ENCODE data around the gene SS18. TPM values are rescaled to one million over a fixed set of nuclear protein-coding genes. Genes with fewer than 3 reads are reported as not detected.

Gene SS18
- total RNA-seq, 1 experiment from 2014 or later, result 84.6 TPM

DNA sequence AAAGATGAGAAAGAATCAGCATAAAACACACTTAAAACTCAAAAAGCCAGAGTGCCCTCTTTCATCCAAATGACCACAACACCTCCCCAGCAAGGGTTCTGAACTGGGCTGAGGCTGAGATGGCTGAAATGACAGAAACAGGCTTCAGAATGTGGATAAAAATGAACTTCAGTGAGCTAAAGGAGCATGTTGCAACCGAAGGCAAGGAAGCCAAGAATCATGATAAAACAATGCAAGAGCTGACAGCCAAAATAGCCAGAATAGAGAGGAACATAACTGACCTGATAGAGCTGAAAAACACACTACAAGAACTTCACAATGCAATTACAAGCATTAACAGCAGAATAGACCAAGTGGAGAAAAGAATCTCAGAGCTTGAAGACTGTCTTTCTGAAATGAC lies 31.1 kb upstream of the SS18 start:
- CTCF ChIA-PET, result no interaction called here
- no peaks in the 10 kb centered on the region for H3K9me3 ChIP-seq (ENCODE audit: low read depth, low read length, poor library complexity, severe bottlenecking)
- no peaks in the 10 kb centered on the region for H3K27me3 ChIP-seq (replicated peaks; ENCODE audit: insufficient read depth, low read depth, low read length, poor library complexity)
- H3K4me1 ChIP-seq (ENCODE audit: insufficient read depth, low read length, poor library complexity, severe bottlenecking), result no peaks in the 10 kb centered on the region
- no peak for TF ChIP-seq EZH2 (IDR thresholded peaks at IDR 0.05; ENCODE audit: borderline replicate concordance, low read depth, low read length, poor library complexity, severe bottlenecking)
- TF ChIP-seq, protein P1, sequence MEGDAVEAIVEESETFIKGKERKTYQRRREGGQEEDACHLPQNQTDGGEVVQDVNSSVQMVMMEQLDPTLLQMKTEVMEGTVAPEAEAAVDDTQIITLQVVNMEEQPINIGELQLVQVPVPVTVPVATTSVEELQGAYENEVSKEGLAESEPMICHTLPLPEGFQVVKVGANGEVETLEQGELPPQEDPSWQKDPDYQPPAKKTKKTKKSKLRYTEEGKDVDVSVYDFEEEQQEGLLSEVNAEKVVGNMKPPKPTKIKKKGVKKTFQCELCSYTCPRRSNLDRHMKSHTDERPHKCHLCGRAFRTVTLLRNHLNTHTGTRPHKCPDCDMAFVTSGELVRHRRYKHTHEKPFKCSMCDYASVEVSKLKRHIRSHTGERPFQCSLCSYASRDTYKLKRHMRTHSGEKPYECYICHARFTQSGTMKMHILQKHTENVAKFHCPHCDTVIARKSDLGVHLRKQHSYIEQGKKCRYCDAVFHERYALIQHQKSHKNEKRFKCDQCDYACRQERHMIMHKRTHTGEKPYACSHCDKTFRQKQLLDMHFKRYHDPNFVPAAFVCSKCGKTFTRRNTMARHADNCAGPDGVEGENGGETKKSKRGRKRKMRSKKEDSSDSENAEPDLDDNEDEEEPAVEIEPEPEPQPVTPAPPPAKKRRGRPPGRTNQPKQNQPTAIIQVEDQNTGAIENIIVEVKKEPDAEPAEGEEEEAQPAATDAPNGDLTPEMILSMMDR (conservative IDR thresholded peaks at IDR 0.05; ENCODE audit: low read depth, low read length), result no peak
- no peaks in the 10 kb centered on the region for H3K36me3 ChIP-seq (ENCODE audit: insufficient read depth, low read length, poor library complexity, severe bottlenecking)
- intact Hi-C loops (cut with micrococcal nuclease; ENCODE audit: unreplicated experiment), result no loop called here
- no TSS peak for BruUV-seq (replicated peaks)
- DNase-seq (ENCODE audit: low spot score), result no peak
- no peak overlapping the region for H3K4me3 ChIP-seq (ENCODE audit: low read depth, low read length, poor library complexity, severe bottlenecking)
- POLR2A ChIA-PET (ENCODE audit: low non-redundant PET), result no interaction called here
- no peak overlapping the region for H3K27ac ChIP-seq (ENCODE audit: low read depth, low read length, poor library complexity, severe bottlenecking)

DNA sequence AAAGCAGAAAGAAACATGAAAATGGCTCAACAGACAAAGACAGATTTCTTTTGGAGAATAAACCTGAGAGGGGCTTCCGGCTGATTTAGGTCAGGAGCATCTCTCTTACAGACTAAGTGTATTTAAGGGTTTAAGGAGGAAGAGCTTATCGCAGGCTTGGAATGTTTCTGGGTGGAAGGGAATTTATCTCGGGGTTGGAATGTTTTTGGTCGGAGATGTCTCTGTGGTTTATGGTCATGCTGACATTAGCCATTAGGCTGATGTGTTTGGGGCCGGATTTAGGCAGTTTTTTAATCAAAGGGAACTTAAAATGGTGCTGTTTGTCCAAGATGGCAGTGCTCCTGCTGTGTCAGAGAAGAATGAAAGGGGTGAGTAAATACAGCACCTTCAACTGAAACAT lies 28.8 kb upstream of the SS18 start:
- H3K27me3 ChIP-seq (replicated peaks; ENCODE audit: insufficient read depth, low read depth, low read length, poor library complexity), result no peaks in the 10 kb centered on the region
- no peak for DNase-seq (ENCODE audit: low spot score)
- BruUV-seq (replicated peaks), result no TSS peak
- H3K4me3 ChIP-seq (ENCODE audit: low read depth, low read length, poor library complexity, severe bottlenecking), result no peak overlapping the region
- TF ChIP-seq, protein P1 (conservative IDR thresholded peaks at IDR 0.05; ENCODE audit: low read depth, low read length), result no peak
- TF ChIP-seq EZH2 (IDR thresholded peaks at IDR 0.05; ENCODE audit: borderline replicate concordance, low read depth, low read length, poor library complexity, severe bottlenecking), result no peak
- intact Hi-C loops (cut with micrococcal nuclease; ENCODE audit: unreplicated experiment), result no loop called here
- no peaks in the 10 kb centered on the region for H3K4me1 ChIP-seq (ENCODE audit: insufficient read depth, low read length, poor library complexity, severe bottlenecking)
- no peaks in the 10 kb centered on the region for H3K36me3 ChIP-seq (ENCODE audit: insufficient read depth, low read length, poor library complexity, severe bottlenecking)
- H3K9me3 ChIP-seq (ENCODE audit: low read depth, low read length, poor library complexity, severe bottlenecking), result no peaks in the 10 kb centered on the region
- H3K27ac ChIP-seq (ENCODE audit: low read depth, low read length, poor library complexity, severe bottlenecking), result no peak overlapping the region
- ChIA-PET POLR2A (ENCODE audit: low non-redundant PET) (no interaction called here), CTCF (no interaction called here)

DNA sequence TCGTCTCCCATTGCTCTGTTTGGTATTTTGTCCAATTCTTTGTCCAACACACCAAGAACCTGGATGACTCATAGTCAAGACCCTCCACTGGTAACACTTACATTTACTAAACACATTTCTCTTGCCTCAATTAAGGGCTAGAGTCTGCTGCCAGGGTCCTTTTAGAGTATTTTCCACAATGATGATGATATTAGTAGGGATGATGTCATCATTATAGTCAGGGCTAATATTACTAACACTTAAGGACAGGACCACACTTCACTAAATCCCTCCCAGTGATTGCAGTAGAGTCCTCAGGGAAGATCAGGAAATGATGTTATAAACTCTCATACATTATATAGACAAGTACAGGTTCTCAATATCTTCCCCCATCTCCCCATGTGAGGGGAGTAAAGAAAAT lies 13.6 kb upstream of the SS18 start:
- Histone ChIP-seq H3K4me3 (ENCODE audit: low read depth, low read length, poor library complexity, severe bottlenecking) (no peak overlapping the region), H3K27ac (ENCODE audit: low read depth, low read length, poor library complexity, severe bottlenecking) (no peak overlapping the region), H3K4me1 (ENCODE audit: insufficient read depth, low read length, poor library complexity, severe bottlenecking) (no peaks in the 10 kb centered on the region), H3K36me3 (ENCODE audit: insufficient read depth, low read length, poor library complexity, severe bottlenecking) (no peaks in the 10 kb centered on the region), H3K27me3 (replicated peaks; ENCODE audit: insufficient read depth, low read depth, low read length, poor library complexity) (no peaks in the 10 kb centered on the region), H3K9me3 (ENCODE audit: low read depth, low read length, poor library complexity, severe bottlenecking) (no peaks in the 10 kb centered on the region)
- BruUV-seq (replicated peaks), result no TSS peak
- CTCF ChIA-PET, result no interaction called here
- TF ChIP-seq, protein P1 (conservative IDR thresholded peaks at IDR 0.05; ENCODE audit: low read depth, low read length), result no peak
- no peak for TF ChIP-seq EZH2 (IDR thresholded peaks at IDR 0.05; ENCODE audit: borderline replicate concordance, low read depth, low read length, poor library complexity, severe bottlenecking)
- POLR2A ChIA-PET (ENCODE audit: low non-redundant PET), result no interaction called here
- DNase-seq (ENCODE audit: low spot score), result no peak
- intact Hi-C loops (cut with micrococcal nuclease; ENCODE audit: unreplicated experiment), result no loop called here

Measured in A673 (cell line).